COLO668 (cell line): ENCODE results near the gene CASP12.
"Not testable (repeated sequence)": the region's sequence is repeated elsewhere in the genome, so short reads cannot be mapped to it uniquely, and the experiment has no call there.

Experiments used
- DNase-seq: peaks from one replicate; lab custom pipeline; 2025; ENCODE audit not compliant: unreplicated experiment; lab: John Stamatoyannopoulos, UW

CASP12 gene

DNA sequence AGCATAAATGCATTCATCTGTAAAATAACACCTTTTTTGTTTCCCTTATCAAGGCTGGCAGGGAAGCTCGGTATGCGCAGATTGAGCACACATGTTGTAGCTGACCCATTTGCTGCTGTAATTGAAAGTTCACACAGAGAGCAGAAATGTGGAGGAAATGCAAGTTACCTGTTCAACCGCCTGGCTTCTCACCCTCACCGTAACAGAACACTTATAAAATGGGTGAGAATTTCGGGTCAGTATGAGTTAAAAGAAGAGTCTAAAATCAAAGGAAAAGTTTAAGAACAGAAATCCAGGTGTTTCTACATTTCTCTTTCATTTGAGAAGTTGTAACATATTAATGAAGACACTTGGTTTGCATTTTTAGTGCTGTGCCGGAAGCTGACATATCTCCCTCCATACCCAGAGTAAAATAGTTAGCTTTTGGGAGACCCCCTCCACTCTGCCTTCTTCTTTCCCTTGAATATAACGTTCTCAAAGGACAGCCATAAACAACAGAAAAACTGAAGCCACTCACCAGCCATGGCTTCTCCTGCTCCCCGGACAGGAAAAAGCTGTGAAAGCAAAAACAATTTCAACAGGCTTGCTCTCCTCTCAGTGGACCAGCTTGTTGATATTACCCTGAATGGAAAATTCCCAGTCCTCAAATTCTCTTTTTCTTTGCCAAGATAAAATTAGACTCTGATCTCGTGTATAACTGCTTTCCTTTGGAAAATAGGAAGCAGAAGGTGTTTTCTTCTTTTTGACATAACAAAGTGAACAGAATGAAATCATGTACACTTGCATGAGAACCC is at the start of gene CASP12:
CASP12 (minus strand) TSS at position 570 of the 794 bp plus-strand sequence.
- DNase-seq = no peak

DNA sequence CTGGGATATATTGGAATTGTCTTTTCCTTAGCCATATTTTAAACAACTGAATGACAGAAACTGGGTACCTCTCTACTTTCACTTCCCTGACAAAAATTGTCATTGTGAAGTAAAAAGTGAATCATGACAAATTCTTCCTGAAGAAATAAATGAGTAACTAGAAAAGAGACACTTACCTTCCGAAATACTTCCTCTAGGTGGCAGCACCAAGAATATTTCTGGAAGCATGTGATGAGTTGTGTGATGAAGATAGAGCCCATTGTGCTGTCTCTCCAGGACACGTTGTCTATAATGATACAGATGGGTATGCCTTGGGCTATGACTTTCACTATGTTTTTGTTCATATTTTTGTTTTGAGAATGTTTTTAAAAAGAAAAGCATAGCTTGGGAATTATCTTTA is 48.6 kb upstream of the CASP12 start:
- DNase-seq = peak; percentile 7

DNA sequence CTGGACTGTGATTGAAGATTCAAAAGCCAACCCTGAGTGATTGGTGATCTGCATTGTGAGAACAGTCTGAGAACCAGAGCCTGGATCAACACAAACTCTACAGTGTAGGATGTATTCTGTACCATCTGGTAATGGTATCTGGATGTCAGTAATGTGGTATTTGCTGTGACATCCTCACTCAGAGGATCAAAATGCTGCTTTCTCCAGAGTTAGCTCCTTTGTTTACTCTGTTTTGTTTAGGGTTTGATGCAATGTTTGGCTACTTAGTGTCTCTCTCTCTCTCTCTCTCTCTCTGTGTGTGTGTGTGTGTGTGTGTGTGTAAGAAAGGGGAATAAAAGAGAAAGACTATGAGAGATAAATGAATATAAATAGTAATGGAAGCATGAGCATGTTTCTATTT is 45.8 kb upstream of the CASP12 start:
- DNase-seq = no peak

DNA sequence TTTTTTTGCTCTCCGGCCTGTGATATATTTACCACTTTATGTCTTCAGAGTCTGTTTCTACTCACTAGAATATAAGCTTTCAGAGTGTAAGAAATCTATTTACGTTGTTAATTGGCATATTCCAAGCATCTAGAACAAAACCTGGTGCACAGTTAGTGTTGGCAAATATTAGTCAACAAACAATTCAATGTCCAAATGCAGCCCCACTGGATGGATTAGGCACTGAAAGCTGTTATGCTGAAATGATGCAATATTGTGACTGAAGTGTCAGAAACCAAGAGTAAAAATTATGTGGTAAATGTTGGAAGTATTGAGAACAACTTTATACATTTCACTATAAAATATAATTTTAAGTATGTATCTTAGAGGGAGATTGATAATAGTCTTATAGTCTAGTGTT is 45.3 kb upstream of the CASP12 start:
- no peak for DNase-seq

DNA sequence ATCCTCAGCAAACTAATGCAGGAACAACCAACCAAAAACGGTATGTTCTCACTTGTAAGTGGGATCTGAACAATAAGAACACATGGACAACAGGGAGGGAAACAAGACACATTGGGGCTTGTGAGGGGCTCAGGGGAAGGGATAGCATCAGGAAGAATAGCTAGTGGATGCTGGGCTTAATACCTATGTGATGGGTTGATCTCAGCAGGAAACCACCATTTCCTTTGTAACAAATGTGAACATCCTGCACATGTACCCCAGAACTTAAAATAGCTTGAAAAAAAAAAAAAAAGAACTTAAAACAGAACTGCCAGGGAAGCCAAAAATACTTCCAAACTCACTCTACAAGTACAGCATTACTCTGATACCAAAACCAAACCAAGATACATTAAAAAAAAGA is 36.3 kb upstream of the CASP12 start:
- no peak for DNase-seq

DNA sequence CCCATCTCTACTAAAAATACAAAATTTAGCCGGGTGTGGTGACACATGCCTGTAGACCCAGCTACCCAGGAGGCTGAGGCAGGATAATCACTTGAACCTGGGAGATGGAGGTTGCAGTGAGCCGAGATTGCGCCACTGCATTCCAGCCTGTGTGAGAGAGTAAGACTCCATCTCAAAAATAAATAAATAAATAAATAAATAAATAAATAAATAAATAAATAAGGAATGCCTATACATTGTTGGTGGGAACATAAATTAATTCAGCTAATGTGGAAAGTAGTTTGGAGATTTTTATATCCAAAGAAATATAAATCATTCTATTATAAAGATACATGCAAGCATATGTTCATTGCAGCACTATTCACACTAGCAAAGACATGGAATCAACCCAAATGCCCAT is 35.8 kb upstream of the CASP12 start:
- not testable (repeated sequence) for DNase-seq

DNA sequence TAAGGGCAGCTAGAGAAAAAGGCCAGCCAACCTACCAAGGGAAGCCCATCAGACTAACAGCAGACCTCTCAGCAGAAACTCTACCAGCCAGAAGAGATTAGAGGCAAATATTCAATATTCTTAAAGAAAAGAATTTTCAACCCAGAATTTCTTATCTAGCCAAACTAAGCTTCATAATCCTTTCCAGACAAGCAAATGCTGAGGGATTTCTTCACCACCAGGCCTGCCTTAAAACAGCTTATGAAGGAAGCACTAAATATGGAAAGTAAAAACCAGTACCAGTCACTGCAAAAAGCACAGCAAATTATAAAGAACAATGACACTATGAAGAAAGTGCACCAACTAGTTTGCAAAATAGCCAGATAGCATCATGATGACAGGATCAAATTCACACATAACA is 30.6 kb upstream of the CASP12 start:
- DNase-seq = no peak

DNA sequence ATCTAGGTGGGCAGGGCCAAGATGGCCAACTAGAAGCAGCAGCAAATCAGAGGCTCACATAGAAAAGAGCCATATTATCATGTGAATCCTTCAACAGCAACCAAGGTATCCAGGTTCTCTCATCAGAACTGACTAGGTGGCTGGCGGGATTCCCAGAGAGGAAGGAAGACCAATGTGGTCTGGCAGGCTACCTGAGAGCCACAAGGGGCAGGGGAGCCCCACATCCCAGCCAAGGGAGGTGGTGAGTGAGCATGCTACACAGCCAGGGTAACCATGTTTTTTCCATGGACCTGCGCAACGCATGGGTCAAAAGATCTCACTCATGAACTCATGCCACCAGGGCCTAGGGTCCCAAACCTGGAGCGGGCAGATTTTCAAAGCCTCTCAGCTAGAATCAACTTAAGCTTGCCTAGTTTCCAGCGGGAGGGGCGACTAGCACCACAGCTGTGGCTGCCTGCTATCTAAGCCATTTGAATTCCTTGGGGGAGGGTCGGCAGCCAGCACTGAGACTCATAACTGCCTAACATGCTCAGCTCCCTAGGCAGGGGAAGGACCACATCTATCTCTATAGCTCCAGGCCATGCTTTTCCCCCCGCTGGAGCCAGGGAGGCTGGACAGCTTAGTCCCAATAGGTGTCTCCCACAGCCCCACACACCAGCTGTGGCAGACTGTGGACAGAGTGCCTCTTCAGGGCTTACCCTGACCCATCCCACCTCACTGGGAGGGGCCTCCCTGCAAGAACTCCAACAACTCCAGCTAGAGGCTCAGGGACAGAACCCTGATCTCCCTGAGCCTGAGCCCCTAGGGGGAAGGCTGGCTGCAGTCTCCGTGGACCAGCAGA is 28.7 kb upstream of the CASP12 start:
- no peak for DNase-seq

DNA sequence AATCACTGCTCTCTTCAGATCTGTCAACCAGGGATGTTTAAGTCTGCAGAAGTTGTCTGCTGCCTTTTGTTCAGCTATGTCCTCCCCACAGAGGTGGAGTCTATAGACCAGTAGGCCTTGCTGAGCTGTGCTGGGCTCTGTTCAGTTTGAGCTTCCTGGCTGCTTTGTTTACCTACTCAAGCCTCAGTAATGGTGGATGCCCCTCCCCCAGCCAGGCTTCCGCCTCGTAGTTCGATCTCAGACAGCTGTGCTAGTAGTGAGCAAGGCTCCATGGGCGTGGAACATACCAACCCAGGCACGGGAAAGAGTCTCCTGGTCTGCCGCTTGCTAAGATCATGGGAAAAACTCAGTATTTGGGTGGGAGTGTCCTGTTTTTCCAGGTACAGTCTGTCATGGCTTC is 27.6 kb upstream of the CASP12 start:
- DNase-seq = peak; percentile 2

DNA sequence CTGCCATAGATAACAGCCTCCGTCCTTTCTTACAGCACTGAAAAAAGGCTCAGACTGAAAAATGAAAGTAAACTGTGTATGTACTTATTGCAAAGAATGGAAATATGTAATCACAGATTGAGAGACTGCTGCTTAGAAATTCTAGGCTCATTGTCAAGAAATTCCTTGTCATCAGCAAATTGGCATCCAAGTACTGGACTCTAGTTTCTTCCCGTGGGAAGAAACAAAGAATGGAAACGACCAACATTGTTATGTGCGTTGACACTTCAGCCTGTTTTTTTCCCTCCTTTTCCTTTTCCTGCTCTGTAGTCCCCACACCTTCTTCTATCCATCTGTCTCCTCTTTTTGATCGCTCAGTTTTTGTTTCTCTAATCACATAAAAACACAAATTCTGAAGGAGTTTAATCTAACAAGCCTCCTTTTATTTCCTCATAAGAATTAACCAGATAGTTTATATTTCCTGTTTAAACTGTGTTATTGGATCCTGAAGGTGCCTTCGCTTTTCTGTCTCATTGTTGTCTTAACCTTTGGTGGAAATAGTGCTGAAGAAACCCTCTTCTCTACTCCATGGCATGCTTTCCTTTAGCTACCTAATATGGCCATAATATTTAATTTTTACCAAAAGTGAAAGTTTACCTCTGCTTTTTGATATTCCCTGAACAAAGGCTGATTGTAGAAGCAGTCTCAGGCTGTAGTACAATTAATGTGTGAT is 20.0 kb upstream of the CASP12 start:
- no peak for DNase-seq

DNA sequence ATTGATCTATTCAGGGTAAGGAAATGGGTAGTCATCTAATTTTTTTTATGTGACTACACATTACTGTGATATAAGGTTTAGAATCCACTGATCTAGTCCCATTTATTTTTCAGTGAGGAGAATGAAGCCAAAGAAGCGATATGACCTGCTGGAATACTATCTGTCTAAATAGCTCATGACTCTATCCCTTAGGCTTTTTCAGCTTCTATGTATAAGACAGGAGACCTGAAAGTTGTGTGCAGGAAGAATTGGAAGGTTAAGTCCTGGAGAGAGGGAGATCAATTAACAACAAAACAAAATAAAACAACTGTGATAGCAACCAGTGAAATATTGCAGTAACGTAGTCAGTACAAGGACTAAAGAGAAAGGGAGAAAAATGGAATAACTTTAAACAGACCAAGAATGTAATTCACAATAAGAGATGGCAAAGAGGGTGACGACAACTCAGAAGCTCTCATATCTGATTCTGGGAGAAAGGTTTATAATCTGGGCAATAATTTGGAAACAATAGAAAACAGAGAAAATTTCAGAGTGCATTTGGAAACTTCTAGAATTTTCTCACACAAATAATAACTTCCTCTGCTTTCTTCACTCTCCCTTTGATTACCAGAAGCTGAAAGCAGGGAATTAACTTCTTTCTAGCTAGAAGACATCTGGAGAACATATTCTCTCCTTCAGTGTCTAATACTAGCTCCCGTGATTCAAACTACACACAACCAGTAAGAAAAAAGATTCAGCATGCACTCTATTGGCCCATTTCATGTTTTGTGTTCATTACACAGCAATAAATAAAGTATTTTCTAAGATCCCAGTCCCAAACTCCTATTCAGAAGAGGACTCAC is 19.2 kb upstream of the CASP12 start:
- no peak for DNase-seq

DNA sequence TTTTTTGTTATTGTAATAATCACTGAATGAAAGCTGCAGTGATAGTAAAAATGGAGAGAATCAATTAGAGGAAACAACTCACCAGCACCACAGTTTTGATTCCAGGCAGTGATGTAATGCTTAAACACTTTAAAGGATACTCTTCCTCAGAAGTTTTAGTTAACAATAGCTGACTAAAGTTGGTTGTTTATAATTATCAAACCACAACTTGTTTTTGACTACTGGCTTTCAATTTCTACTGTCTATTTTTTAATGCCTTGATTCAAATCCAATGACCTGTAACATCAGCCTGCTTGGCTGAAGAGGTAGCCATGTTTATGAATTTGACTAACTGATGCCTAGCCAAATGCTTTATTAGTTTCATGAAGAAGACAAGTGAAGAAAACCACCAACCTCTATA is 18.2 kb upstream of the CASP12 start:
- DNase-seq = no peak

DNA sequence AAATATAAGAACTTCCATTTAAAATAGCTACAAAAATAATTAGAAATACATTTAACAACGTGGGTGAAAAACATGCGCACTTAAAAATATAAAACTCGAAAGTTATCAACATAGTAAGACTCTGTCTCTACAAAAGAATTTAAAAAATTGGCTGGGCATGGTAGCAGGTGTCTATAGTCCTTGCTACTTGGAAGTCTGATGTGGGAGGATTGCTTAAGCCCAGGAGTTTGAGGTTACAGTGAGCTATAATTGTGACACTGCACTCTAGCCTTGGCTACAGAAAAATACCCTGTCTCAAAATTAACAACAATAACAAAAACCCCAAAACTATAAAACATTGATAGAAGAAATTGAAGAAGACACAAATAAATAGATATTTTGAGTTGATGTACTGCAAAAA is 13.8 kb upstream of the CASP12 start:
- DNase-seq = no peak

DNA sequence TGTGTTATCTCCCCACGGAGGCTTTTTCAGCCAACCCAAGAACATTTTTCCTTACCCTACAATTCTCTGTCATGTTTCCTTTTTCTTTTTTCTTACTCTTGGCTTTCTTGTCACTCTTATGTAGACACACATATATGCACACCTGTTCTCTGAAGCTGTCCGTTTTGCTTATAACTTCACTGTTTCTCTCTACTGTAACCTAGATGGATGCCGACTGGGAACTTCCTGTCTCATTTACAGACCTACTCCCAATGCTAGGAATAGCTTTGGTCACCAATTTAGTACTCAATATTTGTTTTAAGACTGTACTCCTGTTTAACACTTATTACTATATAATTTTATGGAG is 9.9 kb upstream of the CASP12 start:
- DNase-seq = no peak

DNA sequence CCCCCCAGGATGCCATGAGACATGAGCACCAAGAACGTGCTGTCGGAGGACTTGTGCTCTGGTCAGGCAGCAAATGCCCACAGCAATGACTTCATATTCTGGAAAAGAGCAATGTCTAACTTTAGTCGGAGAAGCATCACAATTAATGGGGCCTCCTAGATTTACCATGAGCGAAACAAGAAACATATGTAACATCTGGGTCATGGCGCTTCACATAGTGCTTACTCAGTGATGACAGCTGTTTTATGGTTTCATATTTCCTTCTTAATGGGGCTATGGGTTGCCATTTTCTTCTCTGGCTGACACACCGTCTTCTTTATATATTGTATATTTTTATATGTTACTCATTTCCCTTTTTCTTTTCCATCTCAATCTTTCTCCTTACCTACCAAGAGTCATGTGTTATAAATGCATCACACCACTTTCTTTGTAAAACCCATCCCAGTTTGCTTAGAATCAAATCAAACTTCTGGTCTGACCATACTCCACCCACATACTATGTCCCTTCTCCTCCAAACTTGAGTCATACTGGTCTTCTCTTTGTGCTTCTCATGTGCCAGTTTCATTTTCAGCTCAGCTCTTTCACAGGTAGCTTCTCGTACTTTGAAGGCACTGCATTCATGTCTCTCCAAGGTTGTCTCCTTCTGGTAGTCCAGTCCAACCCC is 9.4 kb upstream of the CASP12 start:
- DNase-seq = no peak

DNA sequence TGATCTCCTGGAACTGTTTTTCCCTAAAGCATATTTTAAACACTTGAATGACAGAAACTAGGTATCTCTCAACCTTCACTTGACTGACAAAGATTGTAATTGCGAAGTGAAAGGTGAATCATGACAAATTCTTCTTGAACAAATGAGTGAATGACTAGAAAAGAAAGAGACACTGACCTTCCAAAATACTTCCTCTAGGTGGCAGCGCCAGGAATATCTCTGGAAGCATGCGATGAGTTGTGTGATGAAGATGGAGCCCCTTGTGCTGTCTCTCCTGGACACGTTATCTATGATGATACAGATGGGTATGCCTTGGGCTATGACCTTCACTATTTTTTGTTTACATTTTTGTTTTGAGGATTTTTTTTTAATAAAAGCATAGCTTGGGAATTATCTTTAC is 7.0 kb upstream of the CASP12 start:
- no peak for DNase-seq

DNA sequence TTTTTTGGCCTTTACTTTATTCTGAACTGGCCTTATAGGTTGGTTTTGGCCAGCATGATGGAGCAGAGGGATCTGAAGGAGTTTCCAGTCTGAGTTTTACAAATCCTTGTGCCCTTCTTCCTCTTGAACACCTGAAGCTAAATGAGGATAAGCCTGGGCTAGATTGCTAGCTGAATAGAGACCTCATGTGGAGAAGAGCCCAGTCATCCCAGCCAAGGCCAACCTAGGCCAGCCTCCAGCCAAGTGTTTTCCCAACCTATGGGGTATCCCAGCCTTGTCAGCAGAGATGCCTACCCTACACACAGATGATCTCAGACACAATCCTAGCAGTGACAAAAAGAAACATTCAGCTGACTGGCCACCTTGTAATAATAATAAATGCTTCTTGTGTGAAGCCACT is 966 bp upstream of the CASP12 start:
- no peak for DNase-seq

DNA sequence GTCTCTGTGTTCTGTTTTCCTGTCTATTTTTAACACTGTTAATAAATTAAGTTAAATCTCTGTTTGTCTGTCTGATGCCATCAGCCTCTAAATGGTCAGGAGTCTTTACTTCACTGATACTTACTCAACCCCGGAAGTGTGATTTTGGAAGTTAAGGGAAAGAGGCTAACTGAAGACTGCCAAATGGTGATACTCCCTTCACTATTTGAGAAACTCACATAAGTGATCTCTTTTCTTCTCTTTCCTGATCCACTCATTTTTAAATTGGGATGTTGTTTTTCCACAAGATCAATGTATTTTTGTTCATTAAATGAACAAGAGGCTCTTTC is 389 bp upstream of the CASP12 start:
- no peak for DNase-seq

DNA sequence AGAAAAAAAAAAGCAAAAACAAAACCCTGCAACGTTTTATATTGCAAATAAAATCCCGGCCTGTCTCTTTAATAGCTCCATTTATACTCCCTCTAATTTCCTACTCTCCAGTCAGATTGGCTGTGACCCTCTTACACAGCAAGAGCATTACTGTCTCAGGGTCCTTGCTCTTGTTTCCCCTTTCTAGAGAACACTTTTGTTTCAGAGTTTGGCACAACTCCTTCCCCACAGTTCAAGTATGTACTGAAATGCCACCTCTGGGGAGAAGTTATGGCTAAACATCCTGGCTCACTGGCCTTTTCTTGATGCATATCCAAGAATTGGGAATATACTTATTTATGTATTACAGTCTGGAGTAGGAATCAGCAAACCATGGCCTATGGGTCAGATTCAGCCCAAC is 2.6 kb downstream of the CASP12 start:
- DNase-seq = no peak

DNA sequence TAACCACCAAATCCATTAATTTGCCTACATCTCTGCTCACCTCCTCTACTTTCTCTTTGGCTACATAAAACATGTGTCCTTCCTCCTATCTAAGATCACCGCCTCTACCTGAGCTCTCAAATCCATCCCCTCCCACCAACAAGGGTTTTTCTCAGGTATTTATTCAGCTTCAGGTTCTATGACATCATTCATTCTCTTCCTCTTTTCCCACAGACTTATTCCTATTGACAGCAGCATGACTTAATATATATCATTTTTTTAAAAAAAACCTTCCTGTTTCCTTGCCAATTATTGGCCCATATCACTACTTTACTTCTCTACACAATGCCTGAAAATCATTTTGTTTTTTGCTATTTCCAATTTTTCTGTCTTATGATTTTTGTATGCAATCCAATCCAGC is 4.4 kb downstream of the CASP12 start:
- DNase-seq = no peak
